ENCODE data around the gene PDE3A.

PDE3A gene

DNA sequence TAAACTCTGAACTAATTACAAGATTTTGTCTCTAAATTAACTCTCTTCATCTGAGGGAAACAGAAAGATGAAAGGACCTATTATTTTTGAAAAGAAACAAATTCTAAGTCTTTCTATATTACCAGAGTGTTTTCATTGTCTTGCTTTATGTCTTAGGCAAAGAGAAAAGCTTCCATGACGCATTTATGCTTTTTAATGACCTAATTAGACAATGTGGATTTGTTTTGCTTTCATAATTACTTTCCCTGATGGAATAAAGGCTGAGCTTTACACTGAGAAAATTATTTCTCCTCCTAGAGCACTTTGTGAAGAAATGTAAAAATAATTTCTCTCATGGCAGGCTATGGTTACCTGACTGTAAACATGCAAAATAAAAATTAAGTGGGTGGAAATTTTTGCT lies 188.8 kb downstream of the PDE3A start:
- no peak for DNase-seq
- in situ Hi-C loops (cut with HindIII; ENCODE audit: low pct_ligation_motif_present, low pct_unique_long_range_greater_than_20kb, low sequenced_read_pairs), result no loop called here

- in situ Hi-C loops (cut with HindIII; ENCODE audit: low pct_ligation_motif_present, low pct_unique_long_range_greater_than_20kb, low sequenced_read_pairs), result no loop called here
- no peak for DNase-seq
Measured at GRCh38 chr12:20560935-20561334, 192.6 kb downstream of the PDE3A start.

DNA sequence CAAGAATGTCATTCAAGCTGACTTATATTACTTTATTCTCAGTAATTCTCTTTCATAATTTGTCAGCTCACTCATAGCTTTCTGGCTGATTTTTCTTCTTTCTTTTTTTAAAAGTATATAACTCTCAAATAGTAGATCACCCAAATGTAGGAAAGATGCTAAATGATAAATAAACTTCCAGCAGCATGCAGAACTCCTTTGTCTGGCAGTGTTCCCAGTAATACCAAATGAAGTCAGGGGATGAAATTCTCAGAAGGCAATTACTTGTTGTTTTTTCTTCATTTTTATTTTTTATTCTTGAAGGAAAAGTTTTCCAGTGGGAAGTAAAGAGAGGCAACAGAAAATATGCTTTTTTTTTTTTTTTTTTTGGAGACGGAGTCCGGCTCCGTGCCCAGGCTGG lies 193.5 kb downstream of the PDE3A start:
- DNase-seq, result no peak
- in situ Hi-C loops (cut with HindIII; ENCODE audit: low pct_ligation_motif_present, low pct_unique_long_range_greater_than_20kb, low sequenced_read_pairs), result no loop called here

DNA sequence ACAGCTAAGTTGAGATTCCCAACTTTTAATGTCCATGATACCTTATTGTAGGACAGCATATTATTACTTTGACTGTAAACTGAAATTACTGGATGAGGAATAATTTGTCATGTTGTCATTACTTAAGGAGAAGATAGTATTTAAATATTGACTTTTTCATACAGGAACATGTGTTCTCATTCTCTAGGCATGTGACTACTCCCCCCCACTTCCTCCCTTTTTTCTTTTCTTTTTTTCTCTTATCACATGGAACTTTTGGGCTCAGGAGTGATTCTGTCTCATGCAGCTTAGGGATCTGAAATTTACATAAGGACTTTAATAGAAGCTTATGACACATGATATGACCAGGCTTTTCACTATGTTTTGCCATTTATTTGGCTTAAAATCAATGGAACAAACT lies 199.1 kb downstream of the PDE3A start:
- in situ Hi-C loops (cut with HindIII; ENCODE audit: low pct_ligation_motif_present, low pct_unique_long_range_greater_than_20kb, low sequenced_read_pairs), result no loop called here
- DNase-seq, result no peak

- in situ Hi-C loops (cut with HindIII; ENCODE audit: low pct_ligation_motif_present, low pct_unique_long_range_greater_than_20kb, low sequenced_read_pairs), result no loop called here
- DNase-seq, result no peak
Measured at GRCh38 chr12:20572451-20572850, 204.1 kb downstream of the PDE3A start.

GRCh38 chr12:20576528-20576927 lies 208.2 kb downstream of the PDE3A start:
- DNase-seq, result no peak
- in situ Hi-C loops (cut with HindIII; ENCODE audit: low pct_ligation_motif_present, low pct_unique_long_range_greater_than_20kb, low sequenced_read_pairs), result no loop called here

- in situ Hi-C loops (cut with HindIII; ENCODE audit: low pct_ligation_motif_present, low pct_unique_long_range_greater_than_20kb, low sequenced_read_pairs), result no loop called here
- no peak for DNase-seq
Measured at GRCh38 chr12:20577054-20577453, 208.7 kb downstream of the PDE3A start.

GRCh38 chr12:20578142-20578541 lies 209.8 kb downstream of the PDE3A start:
- no peak for DNase-seq
- in situ Hi-C loops (cut with HindIII; ENCODE audit: low pct_ligation_motif_present, low pct_unique_long_range_greater_than_20kb, low sequenced_read_pairs), result no loop called here

- DNase-seq, result no peak
- in situ Hi-C loops (cut with HindIII; ENCODE audit: low pct_ligation_motif_present, low pct_unique_long_range_greater_than_20kb, low sequenced_read_pairs), result no loop called here
Measured at GRCh38 chr12:20585055-20585625, 216.8 kb downstream of the PDE3A start.

GRCh38 chr12:20585913-20586312 lies 217.6 kb downstream of the PDE3A start:
- in situ Hi-C loops (cut with HindIII; ENCODE audit: low pct_ligation_motif_present, low pct_unique_long_range_greater_than_20kb, low sequenced_read_pairs), result no loop called here
- no peak for DNase-seq

GRCh38 chr12:20588042-20588441 lies 219.7 kb downstream of the PDE3A start:
- in situ Hi-C loops (cut with HindIII; ENCODE audit: low pct_ligation_motif_present, low pct_unique_long_range_greater_than_20kb, low sequenced_read_pairs), result no loop called here
- no peak for DNase-seq

- in situ Hi-C loops (cut with HindIII; ENCODE audit: low pct_ligation_motif_present, low pct_unique_long_range_greater_than_20kb, low sequenced_read_pairs), result no loop called here
Measured at GRCh38 chr12:20590570-20590969, 222.2 kb downstream of the PDE3A start.

GRCh38 chr12:20592556-20592955 lies 224.2 kb downstream of the PDE3A start:
- DNase-seq, result no peak
- in situ Hi-C loops (cut with HindIII; ENCODE audit: low pct_ligation_motif_present, low pct_unique_long_range_greater_than_20kb, low sequenced_read_pairs), result no loop called here

More at GRCh38 chr12:20590570-20590969, 222.2 kb downstream of the PDE3A start:
- no peak for DNase-seq

- in situ Hi-C loops (cut with HindIII; ENCODE audit: low pct_ligation_motif_present, low pct_unique_long_range_greater_than_20kb, low sequenced_read_pairs), result no loop called here
- no peak for DNase-seq
Measured at GRCh38 chr12:20593611-20594010, 225.3 kb downstream of the PDE3A start.

- DNase-seq, result no peak
- in situ Hi-C loops (cut with HindIII; ENCODE audit: low pct_ligation_motif_present, low pct_unique_long_range_greater_than_20kb, low sequenced_read_pairs), result no loop called here
Measured at GRCh38 chr12:20596061-20596460, 227.7 kb downstream of the PDE3A start.

DNA sequence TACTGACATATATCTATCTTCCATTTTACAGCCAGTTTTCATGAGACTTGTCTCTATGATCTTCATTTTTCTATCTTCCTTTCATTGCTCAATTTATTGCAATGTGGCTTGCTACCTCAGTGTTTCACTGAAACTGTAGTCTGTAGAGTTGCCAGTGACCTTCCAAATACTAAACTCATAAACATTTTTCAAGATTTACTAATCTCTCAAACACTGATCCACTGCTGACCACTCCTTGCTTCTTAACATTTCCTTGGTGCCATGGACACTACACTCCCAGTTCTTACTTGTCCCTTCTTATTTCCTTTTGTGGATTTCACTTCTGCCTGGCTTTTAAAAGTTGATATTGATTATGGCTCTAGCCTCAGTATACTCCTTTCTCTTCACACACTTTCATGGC lies 231.4 kb downstream of the PDE3A start:
- no peak for DNase-seq
- in situ Hi-C loops (cut with HindIII; ENCODE audit: low pct_ligation_motif_present, low pct_unique_long_range_greater_than_20kb, low sequenced_read_pairs), result no loop called here

DNA sequence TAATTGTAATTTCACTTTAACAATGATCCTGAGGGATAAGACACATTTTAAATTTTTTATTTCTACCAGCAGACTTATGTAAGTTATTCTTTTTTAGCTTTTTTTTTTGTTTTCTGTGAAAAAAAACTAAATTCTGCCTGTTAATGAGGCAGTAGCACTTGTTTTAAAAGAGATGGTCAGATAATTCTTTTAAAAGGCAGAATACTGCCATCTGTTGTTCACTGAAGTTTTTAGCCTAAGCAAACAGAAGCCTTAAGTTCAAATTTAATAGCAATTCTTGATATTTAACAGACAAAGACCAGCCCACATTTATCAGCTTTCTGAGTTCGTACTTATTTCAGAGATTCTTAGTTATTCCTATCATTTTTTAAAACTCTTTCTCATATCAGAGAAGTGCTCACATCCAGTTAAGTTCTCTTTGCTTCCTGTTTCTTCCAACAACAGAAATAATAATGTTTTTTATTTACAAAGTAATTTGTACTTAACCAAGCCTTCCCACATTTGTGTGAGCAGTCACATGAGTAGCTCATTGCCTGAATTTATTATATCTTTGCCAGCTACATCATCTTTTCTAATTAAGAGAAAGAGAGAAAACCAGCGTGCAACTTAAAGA lies 233.4 kb downstream of the PDE3A start:
- DNase-seq, result peak; percentile 46
- in situ Hi-C loops (cut with HindIII; ENCODE audit: low pct_ligation_motif_present, low pct_unique_long_range_greater_than_20kb, low sequenced_read_pairs), result no loop called here

- in situ Hi-C loops (cut with HindIII; ENCODE audit: low pct_ligation_motif_present, low pct_unique_long_range_greater_than_20kb, low sequenced_read_pairs), result no loop called here
- DNase-seq, result no peak
Measured at GRCh38 chr12:20602641-20603391, 234.5 kb downstream of the PDE3A start.

- no peak for DNase-seq
- in situ Hi-C loops (cut with HindIII; ENCODE audit: low pct_ligation_motif_present, low pct_unique_long_range_greater_than_20kb, low sequenced_read_pairs), result no loop called here
Measured at GRCh38 chr12:20604408-20605067, 236.2 kb downstream of the PDE3A start.
